Neural progenitor cell (in vitro differentiated cells): ENCODE data around the gene GALNT17. TPM values are rescaled to one million over a fixed set of nuclear protein-coding genes. Genes with fewer than 3 reads are reported as not detected.

Experiments
- DNase-seq: peaks from one replicate; pipeline ENCODE4 v3.0.0-alpha.2; 2016; ENCODE audit warnings: low spot score
- H2AFZ ChIP-seq: fragments of 200-600 bp; sonication (generic); replicated peaks from 2 replicates; pipeline ENCODE4 v1.6.1; 2016; ENCODE audit warnings: antibody characterized with exemption
- H3F3A ChIP-seq: fragments of 200-600 bp; sonication (generic); 2 replicates; pipeline ENCODE4 v1.6.1; 2016; ENCODE audit warnings: antibody characterized with exemption, low read depth
- H3K27ac ChIP-seq: fragments of 200-600 bp; sonication (generic); 2 replicates; pipeline ENCODE4 v1.5.1; 2016; ENCODE audit warnings: mild to moderate bottlenecking
- H3K27me3 ChIP-seq: fragments of 200-600 bp; sonication (generic); 2 replicates; pipeline ENCODE4 v1.6.1; 2016; ENCODE audit warnings: mild to moderate bottlenecking, moderate library complexity
- H3K36me3 ChIP-seq: fragments of 200-600 bp; sonication (generic); 2 replicates; pipeline ENCODE4 v1.5.1; 2016
- H3K4me1 ChIP-seq: fragments of 200-600 bp; sonication (generic); 2 replicates; pipeline ENCODE4 v1.6.1; 2016; ENCODE audit warnings: mixed run types
- H3K4me2 ChIP-seq: fragments of 200-600 bp; sonication (generic); 2 replicates; pipeline ENCODE4 v1.6.1; 2016
- H3K4me3 ChIP-seq: fragments of 200-600 bp; sonication (generic); 2 replicates; pipeline ENCODE4 v1.5.1; 2016
- H3K79me2 ChIP-seq: fragments of 200-600 bp; sonication (generic); 2 replicates; pipeline ENCODE4 v1.6.1; 2016; ENCODE audit warnings: low read depth
- H3K9ac ChIP-seq: fragments of 200-600 bp; sonication (generic); 2 replicates; pipeline ENCODE4 v1.6.1; 2016
- H3K9me3 ChIP-seq: fragments of 200-600 bp; sonication (generic); 2 replicates; pipeline ENCODE4 v1.5.1; 2016; ENCODE audit warnings: low read depth
- H4K20me1 ChIP-seq: fragments of 200-600 bp; sonication (generic); 2 replicates; pipeline ENCODE4 v1.6.1; 2016; ENCODE audit warnings: low read depth
- H3K27ac Mint-ChIP-seq: 3 replicates; pipeline ENCODE4 v1.8.0; 2021; ENCODE audit warnings: mixed read lengths
- H3K27me3 Mint-ChIP-seq: 2 replicates; pipeline ENCODE4 v1.8.0; 2022; ENCODE audit warnings: low read depth, mild to moderate bottlenecking, inconsistent platforms, moderate library complexity, mixed read lengths; ENCODE audit not compliant: insufficient read depth
- H3K36me3 Mint-ChIP-seq: 3 replicates; pipeline ENCODE4 v1.8.0; 2021; ENCODE audit warnings: mixed read lengths
- H3K4me1 Mint-ChIP-seq: 3 replicates; pipeline ENCODE4 v1.8.0; 2021; ENCODE audit warnings: mixed read lengths
- H3K4me3 Mint-ChIP-seq: 3 replicates; pipeline ENCODE4 v1.8.0; 2021; ENCODE audit warnings: mild to moderate bottlenecking, moderate library complexity, mixed read lengths
- H3K9me3 Mint-ChIP-seq: 3 replicates; pipeline ENCODE4 v1.8.0; 2020; ENCODE audit warnings: mixed read lengths
- CTCF ChIP-seq: fragments of 200-600 bp; sonication (generic); IDR thresholded peaks from 2 replicates; pipeline ENCODE4 v1.5.1; 2017; ENCODE audit warnings: antibody characterized with exemption, mild to moderate bottlenecking
- EZH2 ChIP-seq: fragments of 200-600 bp; sonication (generic); IDR thresholded peaks from 2 replicates; pipeline ENCODE4 v1.6.1; 2017; ENCODE audit warnings: antibody characterized with exemption, mild to moderate bottlenecking, moderate library complexity
- EZH2phosphoT487 ChIP-seq: fragments of 200-600 bp; sonication (generic); IDR thresholded peaks from 2 replicates; pipeline ENCODE4 v1.6.1; 2017; ENCODE audit warnings: antibody characterized with exemption
- total RNA-seq: library from RNA; depleted of rRNA; stranded (reverse); fragments of >200 nt; gene quantifications from 2 replicates; pipeline ENCODE4 v1.2.3, GENCODE V29; 2015; ENCODE audit warnings: low replicate concordance

GALNT17 gene
- total RNA-seq, 1 donor from 2014 or later, result 17.1 TPM

GRCh38 chr7:71377062-71377461 lies 245.1 kb downstream of the GALNT17 start:
- DNase-seq, result no peak

GRCh38 chr7:71377469-71377868 lies 245.5 kb downstream of the GALNT17 start:
- Histone ChIP-seq H4K20me1 (no peaks in the 10 kb centered on the region), H2AFZ (no peak overlapping the region), H3K36me3 (no peaks in the 10 kb centered on the region), H3K27ac (no peak overlapping the region), H3K4me1 (no peaks in the 10 kb centered on the region), H3K9me3 (no peaks in the 10 kb centered on the region), H3K9ac (no peak overlapping the region), H3K79me2 (peaks cover 21% of the 10 kb centered on the region), H3K4me3 (no peak overlapping the region), H3K4me2 (no peak overlapping the region), H3F3A (no peaks in the 10 kb centered on the region), H3K27me3 (no peaks in the 10 kb centered on the region)
- peaks cover 47% of the 10 kb centered on the region for H3K9me3 Mint-ChIP-seq
- H3K4me3 Mint-ChIP-seq, result no peak overlapping the region
- no peak for DNase-seq
- H3K27ac Mint-ChIP-seq, result no peak overlapping the region
- no peaks in the 10 kb centered on the region for H3K4me1 Mint-ChIP-seq
- TF ChIP-seq CTCF, result no peak
- no peak for TF ChIP-seq EZH2phosphoT487
- no peak for TF ChIP-seq EZH2
- peaks cover 14% of the 10 kb centered on the region for H3K36me3 Mint-ChIP-seq
- peaks cover 6% of the 10 kb centered on the region for H3K27me3 Mint-ChIP-seq

More at GRCh38 chr7:71377062-71377461, 245.1 kb downstream of the GALNT17 start:
- Histone ChIP-seq H3K27ac (no peak overlapping the region), H2AFZ (no peak overlapping the region), H3K9me3 (no peaks in the 10 kb centered on the region), H3K79me2 (peaks cover 24% of the 10 kb centered on the region), H3K4me3 (no peak overlapping the region), H4K20me1 (no peaks in the 10 kb centered on the region), H3K27me3 (no peaks in the 10 kb centered on the region), H3K36me3 (no peaks in the 10 kb centered on the region), H3K4me1 (no peaks in the 10 kb centered on the region), H3K4me2 (no peak overlapping the region), H3F3A (no peaks in the 10 kb centered on the region), H3K9ac (no peak overlapping the region)
- no peak for TF ChIP-seq EZH2
- TF ChIP-seq CTCF, result no peak
- no peak for TF ChIP-seq EZH2phosphoT487
- Mint-ChIP-seq H3K4me1 (no peaks in the 10 kb centered on the region), H3K27me3 (peaks cover 6% of the 10 kb centered on the region), H3K36me3 (peaks cover 14% of the 10 kb centered on the region), H3K27ac (no peak overlapping the region), H3K4me3 (no peak overlapping the region), H3K9me3 (peaks cover 46% of the 10 kb centered on the region)

DNA sequence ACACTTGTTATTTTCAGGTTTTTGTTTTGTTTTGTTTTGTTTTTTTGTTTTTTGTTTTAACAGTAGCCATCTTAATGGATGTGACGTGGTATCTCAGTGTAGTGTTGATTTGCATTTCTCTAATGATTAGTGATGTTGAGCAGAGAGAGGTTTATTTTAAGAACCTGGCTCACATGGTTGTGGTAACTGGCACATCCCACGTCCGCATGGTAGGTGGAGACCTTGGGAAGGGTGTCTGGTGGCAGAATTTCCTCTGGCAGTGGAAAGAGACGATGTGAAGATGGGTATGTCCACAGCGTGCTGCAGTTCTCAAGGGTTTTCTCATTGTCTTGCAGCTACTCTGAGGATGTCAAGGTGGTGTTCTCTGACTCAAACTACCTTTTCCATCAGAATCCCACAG lies 252.2 kb downstream of the GALNT17 start:
- TF ChIP-seq CTCF, result no peak
- TF ChIP-seq EZH2, result no peak
- no peak overlapping the region for H3K4me3 Mint-ChIP-seq

More for the DNA sequence above, 252.2 kb downstream of the GALNT17 start:
- no peak overlapping the region for H3K4me2 ChIP-seq
- Mint-ChIP-seq H3K4me1 (peaks cover 9% of the 10 kb centered on the region), H3K9me3 (peaks cover 23% of the 10 kb centered on the region), H3K27me3 (peaks cover 9% of the 10 kb centered on the region), H3K27ac (no peak overlapping the region), H3K36me3 (peaks cover 7% of the 10 kb centered on the region)
- peaks cover 2% of the 10 kb centered on the region for H3F3A ChIP-seq
- no peaks in the 10 kb centered on the region for H3K36me3 ChIP-seq
- H2AFZ ChIP-seq, result no peak overlapping the region
- H4K20me1 ChIP-seq, result no peaks in the 10 kb centered on the region
- no peaks in the 10 kb centered on the region for H3K9me3 ChIP-seq
- H3K27me3 ChIP-seq, result no peaks in the 10 kb centered on the region
- peaks cover 29% of the 10 kb centered on the region for H3K79me2 ChIP-seq
- H3K4me3 ChIP-seq, result no peak overlapping the region
- no peak for DNase-seq
- H3K27ac ChIP-seq, result no peak overlapping the region
- H3K9ac ChIP-seq, result no peak overlapping the region
- peaks cover 6% of the 10 kb centered on the region for H3K4me1 ChIP-seq
